Stimulated activated CD4-positive, alpha-beta T cell treated with anti-CD3 and anti-CD28 coated beads, Interleukin-15, amount 100 ng/mL, for 48 hours (primary cell): Measurements from ENCODE around the gene SLC39A11.
"Not testable (repeated sequence)": the region's sequence is repeated elsewhere in the genome, so short reads cannot be mapped to it uniquely, and the experiment has no call there.

Source experiments
- DNase-seq, 2 donors: peaks; one replicate each; pipeline ENCODE4 v3.0.0-alpha.2; 2020; ENCODE audit warnings: low read depth in 2 of 2

Gene SLC39A11

GRCh38 chr17:73011016-73011486, 81.4 kb downstream of the SLC39A11 start:
- DNase-seq, result no peak

DNA sequence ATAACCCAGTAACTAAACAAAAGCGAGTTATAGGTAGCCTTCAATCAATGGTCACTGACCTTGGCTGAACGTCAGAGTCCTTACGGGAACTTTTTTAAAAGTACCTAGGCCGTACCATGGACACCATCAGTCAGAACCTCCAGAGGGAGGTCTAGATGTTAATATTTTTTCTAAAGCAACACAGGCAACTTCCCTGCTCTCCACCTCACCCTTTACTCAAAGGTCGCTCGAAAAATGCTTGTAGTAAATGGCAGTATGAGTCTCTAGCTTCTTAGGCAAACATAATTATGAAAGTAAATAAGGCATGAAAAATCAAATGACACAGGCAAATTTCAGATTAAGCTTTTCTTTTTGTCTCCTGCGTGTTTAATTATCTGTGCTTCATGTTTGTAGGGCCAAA, 82.1 kb downstream of the SLC39A11 start:
- DNase-seq, result no peak

DNA sequence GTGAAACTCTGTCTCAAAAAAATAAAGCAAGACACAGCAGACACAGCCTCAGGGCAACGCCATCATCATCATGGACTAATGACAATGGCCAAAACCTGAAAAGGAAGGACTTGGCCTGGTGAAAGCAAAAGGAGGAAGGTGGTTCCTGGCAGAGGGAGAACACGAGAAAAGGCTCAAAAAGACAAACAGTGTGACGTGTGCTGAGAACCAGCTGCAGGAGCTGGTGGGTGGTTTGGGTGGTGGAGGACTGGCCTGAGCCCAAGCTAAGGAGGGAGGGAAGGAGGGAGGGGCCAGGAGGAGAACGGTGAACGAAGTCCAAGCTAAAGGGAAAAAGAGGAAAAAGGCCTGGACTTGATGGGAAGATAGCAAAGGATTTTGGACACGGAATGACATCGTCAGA, 85.1 kb downstream of the SLC39A11 start:
- DNase-seq, result no peak

DNA sequence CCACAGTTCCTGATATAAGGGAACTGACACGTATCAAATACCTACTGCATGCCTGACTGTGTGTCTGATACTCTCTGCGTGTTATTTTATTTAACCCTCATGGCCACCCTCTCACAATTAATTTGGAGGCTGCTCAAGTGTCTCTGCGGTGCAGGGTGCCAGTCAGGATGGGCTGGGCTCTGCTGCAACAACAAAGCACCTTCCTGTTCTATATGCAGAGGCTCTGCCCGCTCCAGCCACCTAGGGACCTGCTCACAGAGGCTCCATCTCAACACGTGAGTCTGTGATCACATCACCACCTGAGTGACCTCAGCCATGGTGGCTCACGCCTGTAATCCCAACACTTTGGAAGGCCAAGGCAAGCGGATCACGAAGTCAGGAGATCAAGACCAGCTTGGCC, 87.1 kb downstream of the SLC39A11 start:
- DNase-seq, result no peak

GRCh38 chr17:73003487-73003886, 89.0 kb downstream of the SLC39A11 start:
- DNase-seq, result no peak

GRCh38 chr17:73000832-73001231, 91.7 kb downstream of the SLC39A11 start:
- DNase-seq, result no peak

- DNase-seq, result not testable (repeated sequence)
These were observed 93.0 kb downstream of the SLC39A11 start for GRCh38 chr17:72999474-72999873.

GRCh38 chr17:72998343-72998742, 94.1 kb downstream of the SLC39A11 start:
- no peak for DNase-seq

DNA sequence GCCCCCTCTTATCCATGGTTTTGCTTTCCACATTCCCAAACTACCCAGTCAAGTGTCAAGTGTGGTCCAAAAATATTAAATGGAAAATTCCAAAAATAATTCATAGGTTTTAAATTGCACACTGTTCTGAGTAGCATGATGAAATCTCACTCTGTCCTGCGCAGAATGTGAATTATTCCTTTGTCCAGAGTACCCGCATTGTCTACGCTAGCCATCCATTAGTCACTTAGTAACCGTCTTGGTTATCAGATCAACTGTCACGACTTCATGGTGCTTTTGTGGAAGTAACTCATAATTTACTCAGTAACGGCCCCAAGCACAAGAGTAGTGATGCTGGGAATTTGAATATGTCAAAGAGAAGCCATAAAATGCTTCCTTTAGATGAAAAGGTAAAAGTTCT, 94.9 kb downstream of the SLC39A11 start:
- no peak for DNase-seq

DNA sequence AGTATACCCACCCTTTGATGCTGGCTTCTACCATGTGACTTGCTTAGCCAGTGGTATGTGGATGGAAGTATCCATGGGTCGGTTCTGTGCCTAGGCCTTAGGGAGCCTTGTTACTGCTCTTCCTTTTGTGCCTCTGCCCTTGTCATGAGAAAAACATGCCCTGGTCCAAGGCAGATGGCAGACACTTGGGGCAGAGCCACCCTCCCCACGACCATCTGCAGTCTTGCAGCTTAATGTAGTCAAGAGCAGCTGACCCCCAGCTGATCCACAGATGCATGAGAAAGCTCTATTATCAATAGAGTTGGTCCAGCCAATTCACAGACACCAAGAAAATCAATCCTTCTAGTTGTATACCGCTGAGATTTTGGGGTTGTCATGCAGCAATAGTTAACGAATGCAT, 95.7 kb downstream of the SLC39A11 start:
- DNase-seq, result no peak

- DNase-seq, result no peak
These were observed 97.4 kb downstream of the SLC39A11 start for GRCh38 chr17:72995008-72995656.

- DNase-seq, result peak in 1 of 2 donors; percentile 3
These were observed 99.6 kb downstream of the SLC39A11 start for GRCh38 chr17:72992783-72993467.

DNA sequence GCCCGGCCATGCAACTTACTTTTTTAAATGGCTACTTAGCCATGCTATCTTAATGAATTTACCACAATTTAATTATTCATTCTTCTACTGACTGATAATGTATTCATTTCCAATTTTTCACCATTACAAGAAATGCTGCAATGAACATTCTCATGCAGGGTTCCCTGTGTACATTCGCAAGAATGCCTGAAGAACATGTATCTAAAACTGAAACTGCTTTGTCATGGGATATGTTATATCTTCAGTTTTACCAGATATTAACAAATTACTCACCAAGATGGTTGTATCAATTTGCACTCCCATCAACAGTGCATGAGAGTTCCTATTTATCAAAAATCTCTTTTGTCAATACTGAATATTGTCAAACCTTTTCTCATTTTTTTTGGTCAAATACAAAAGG, 100.8 kb downstream of the SLC39A11 start:
- DNase-seq, result no peak

DNA sequence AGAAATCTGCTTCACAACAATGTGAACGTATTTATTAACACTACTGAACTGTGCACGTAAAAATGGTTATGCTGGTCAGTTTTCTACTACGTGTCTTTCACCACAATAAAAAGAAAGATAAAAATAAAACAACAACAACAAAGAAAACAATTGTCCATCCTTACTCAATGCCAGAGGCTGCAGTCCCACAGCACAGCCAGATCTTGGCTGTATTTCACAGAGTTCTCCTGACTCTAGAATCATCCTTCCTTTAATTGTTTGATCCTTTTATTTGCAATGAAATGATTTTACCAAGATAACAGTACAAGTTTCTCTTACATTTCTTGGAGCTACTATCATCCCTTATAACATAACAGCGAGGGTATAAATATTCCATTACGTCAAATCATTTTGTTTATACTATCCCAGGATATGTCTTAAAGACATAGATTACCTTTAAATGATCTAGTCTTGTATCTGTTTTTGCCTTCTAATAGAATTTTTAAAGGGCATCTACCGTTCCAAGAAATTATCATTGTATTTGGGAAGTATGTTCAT, 103.3 kb downstream of the SLC39A11 start:
- DNase-seq, result no peak

GRCh38 chr17:72988451-72988850, 104.0 kb downstream of the SLC39A11 start:
- DNase-seq, result no peak

GRCh38 chr17:72987166-72987565, 105.3 kb downstream of the SLC39A11 start:
- no peak for DNase-seq

DNA sequence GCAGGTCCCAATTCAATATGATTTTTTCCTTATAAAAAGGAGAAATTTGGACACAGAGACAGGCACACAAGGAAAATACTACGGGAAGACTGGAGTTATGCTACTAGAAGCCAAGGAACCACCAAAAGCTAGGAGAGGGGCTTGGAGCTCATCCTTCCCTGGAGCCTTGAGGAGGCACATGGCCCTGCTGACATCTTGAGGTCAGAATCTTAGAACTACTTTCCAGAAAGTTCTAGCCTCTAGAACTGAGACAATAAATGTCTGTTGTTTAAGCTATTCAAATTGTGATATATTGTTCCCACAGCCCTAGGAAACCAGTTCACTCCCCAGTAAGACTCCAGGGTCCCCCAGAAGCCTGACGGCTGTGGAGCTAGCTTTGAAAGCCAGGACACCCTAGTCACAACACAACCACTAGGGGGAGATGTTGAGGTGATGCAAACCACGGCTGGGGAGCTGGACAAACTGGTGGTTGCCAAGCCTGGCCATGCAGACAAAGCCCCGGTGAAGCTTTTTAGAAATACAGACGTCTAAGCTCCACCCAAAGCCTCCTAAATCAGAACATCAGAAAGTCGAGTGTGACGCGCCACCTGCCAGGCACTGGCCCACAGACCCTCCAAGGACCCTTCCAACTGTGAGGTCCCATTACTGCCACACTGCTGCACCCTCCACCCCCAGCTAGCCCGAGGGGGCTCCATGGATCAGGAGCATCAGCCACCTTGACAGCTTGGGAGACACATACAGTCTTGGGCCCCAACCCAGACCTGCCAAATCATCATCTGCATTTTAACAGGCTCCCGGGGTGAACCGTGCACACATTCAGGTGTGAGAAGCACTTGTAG, 106.4 kb downstream of the SLC39A11 start:
- DNase-seq, result peak; percentile 17 to 46

DNA sequence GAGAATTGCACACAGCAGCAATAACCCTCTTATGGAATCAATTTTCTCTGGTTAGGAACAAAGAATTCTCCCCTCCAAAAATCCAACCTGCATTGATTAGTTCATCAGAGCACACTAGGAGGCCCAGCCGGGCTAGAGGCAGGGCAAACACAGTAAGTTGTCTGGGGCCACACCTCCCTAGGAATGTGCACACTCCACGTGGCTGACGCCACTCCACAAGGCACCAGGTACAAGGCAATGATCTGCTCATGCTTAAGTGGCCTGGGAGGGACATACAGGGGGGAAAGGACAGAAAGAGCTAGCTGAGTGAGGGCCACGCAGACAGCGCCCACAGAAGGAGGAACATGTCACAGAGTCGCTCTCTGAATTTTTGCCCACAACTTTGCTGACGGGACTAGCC, 107.6 kb downstream of the SLC39A11 start:
- no peak for DNase-seq

DNA sequence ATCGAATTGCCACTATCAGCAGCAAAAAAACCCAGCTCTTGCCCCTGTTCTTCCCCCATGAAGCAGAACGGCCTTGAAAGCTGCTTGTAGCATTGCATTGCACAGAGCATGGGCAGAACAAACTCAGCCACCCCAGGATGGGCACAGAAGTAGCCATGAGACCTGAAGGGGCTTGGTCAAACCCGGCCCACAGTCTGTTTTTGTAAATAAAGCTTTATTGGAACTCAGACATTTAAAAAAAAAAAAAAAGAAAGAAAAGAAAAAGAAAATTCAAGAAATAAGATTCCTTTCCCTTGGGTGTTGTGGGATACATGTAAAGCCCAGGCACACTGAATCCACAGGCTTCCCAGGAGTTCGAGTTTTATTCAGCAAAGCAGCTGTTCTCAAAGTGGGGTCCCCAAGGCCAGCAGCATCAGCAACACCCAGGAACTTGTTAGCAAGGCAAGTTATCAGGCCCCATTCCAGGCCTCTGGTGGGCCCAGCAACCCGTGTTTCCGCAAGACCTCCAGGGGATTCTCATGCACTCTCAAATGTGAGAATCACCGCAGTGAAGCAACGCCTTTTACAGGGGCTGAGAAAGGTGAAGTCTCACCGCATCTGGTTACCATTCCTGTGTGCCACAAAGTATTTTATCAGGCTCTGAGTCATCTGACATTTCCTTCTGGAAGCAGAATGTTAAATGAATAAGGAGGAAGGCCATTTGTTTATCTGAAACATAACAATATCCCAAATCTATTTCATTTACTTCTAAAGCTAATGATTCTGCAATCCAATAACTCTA, 108.2 kb downstream of the SLC39A11 start:
- DNase-seq, result no peak

- no peak for DNase-seq
These were observed 109.8 kb downstream of the SLC39A11 start for GRCh38 chr17:72982680-72983079.

DNA sequence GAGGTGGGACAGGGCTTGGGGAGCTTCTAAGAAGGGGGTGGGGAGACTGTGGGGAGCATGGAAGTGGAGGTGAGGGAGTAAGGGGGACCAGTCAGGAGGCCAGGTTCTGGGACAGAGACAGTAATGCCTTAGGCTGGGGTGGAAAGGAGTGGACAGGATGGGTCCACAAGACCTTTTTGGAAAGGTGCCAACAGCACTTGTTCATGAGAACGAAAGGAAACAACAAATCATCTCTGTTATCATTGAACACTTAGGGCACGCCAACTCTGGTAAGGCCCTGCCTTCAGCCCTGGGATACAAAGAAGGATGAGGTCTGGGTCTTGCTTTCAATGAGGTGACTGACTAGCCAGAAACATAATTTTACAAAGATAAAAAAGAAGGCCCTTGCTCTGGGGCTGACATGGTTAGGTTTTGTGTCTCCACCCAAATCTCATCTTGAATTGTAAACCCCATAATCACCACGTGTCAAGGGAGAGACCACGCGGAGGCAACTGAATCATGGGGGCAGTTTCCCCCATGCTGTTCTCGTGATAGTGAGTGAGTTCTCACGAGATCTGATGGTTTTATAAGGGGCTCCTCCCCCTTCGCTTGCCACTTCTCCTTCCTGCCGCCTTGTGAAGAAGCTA, 113.8 kb downstream of the SLC39A11 start:
- DNase-seq, result no peak
